Breast epithelium (tissue), 4 donors: ENCODE measurements around the gene IGSF6. TPM values are rescaled to one million over a fixed set of nuclear protein-coding genes. Genes with fewer than 3 reads are reported as not detected.
A peak's percentile ranks its signal among the peaks of the same experiment; 100 is the strongest.

Experiments
- DNase-seq, 2 donors: peaks; one replicate each; pipeline ENCODE4 v3.0.0-alpha.2; 2019; ENCODE audit warnings: low spot score in 2 of 2
- H3K27ac ChIP-seq, 2 donors: fragments of 200-600 bp; sonication (generic) in 1 of 2; one replicate each; pipeline ENCODE4 v1.5.1; 2016 to 2019; ENCODE audit warnings: mild to moderate bottlenecking in 1 of 2
- H3K27me3 ChIP-seq, 2 donors: fragments of 200-600 bp; sonication (generic) in 1 of 2; one replicate each; pipeline versions ENCODE4 v1.5.1 to v1.6.0; 2017 to 2019; ENCODE audit warnings: control low read depth in 1 of 2, mild to moderate bottlenecking in 1 of 2
- H3K36me3 ChIP-seq: fragments of 200-600 bp; one replicate; pipeline ENCODE4 v1.5.1; 2019
- H3K4me1 ChIP-seq, 2 donors: fragments of 200-600 bp; sonication (generic); one replicate each; pipeline ENCODE4 v1.5.1; 2016 to 2019; ENCODE audit warnings: control low read depth in 1 of 2
- H3K4me3 ChIP-seq, 3 donors: fragments of 200-600 bp; sonication (generic); 1 replicate in 2 of 3; 2 replicates in 1 of 3; pipeline ENCODE4 v1.5.1; 2016 to 2019; ENCODE audit warnings: mild to moderate bottlenecking in 3 of 3, moderate library complexity in 2 of 3
- H3K9me3 ChIP-seq, 2 donors: fragments of 200-600 bp; sonication (generic) in 1 of 2; one replicate each; pipeline ENCODE4 v1.5.1; 2016 to 2019; ENCODE audit warnings: control low read depth in 1 of 2
- POLR2A ChIP-seq: fragments of 450-650 bp; IDR thresholded peaks from one replicate; pipeline ENCODE4 v1.6.1; 2016; ENCODE audit warnings: antibody characterized with exemption, mild to moderate bottlenecking, moderate library complexity
- POLR2AphosphoS5 ChIP-seq, 3 donors: sonication (generic); formaldehyde crosslinking; IDR thresholded peaks; one replicate each; pipeline ENCODE4 v1.6.1; 2017; ENCODE audit warnings: antibody characterized with exemption in 3 of 3
- intact Hi-C: fragments of 100-400 bp; cut with DNase I; formaldehyde crosslinking; loops from one replicate; pipeline ENCODE4 v1.15.1; 2023; ENCODE audit warnings: low total_unique reads
- total RNA-seq, 3 donors: library from RNA; depleted of rRNA; stranded (reverse); fragments of >200 nt; gene quantifications; one replicate each; pipeline ENCODE4 v1.1.0, GENCODE V29; 2016
- TF ChIP-seq, protein P1 (sequence below), 3 donors: fragments of 450-650 bp; IDR thresholded peaks; one replicate each; pipeline ENCODE4 v1.5.1; 2016 to 2017; ENCODE audit warnings: antibody characterized with exemption in 3 of 3, mild to moderate bottlenecking in 3 of 3, moderate library complexity in 3 of 3

Gene IGSF6
- total RNA-seq, 3 donors from 2014 or later: 0.33 to 13.2 (median 6.7) TPM

- no peaks in the 10 kb centered on the region for H3K36me3 ChIP-seq
- intact Hi-C loops: no loop called here
- peak overlapping the region; percentile 95 to 96 for H3K27ac ChIP-seq
- peak overlapping the region; percentile 63 to 93 (median 81) for H3K4me3 ChIP-seq
- no peaks in the 10 kb centered on the region for H3K4me1 ChIP-seq
- no peaks in the 10 kb centered on the region for H3K27me3 ChIP-seq
- no peak for DNase-seq
- H3K9me3 ChIP-seq: no peaks in the 10 kb centered on the region
- TF ChIP-seq POLR2AphosphoS5 (IDR thresholded peaks at IDR 0.05) (no peak), POLR2A (no peak)
- TF ChIP-seq, protein P1, sequence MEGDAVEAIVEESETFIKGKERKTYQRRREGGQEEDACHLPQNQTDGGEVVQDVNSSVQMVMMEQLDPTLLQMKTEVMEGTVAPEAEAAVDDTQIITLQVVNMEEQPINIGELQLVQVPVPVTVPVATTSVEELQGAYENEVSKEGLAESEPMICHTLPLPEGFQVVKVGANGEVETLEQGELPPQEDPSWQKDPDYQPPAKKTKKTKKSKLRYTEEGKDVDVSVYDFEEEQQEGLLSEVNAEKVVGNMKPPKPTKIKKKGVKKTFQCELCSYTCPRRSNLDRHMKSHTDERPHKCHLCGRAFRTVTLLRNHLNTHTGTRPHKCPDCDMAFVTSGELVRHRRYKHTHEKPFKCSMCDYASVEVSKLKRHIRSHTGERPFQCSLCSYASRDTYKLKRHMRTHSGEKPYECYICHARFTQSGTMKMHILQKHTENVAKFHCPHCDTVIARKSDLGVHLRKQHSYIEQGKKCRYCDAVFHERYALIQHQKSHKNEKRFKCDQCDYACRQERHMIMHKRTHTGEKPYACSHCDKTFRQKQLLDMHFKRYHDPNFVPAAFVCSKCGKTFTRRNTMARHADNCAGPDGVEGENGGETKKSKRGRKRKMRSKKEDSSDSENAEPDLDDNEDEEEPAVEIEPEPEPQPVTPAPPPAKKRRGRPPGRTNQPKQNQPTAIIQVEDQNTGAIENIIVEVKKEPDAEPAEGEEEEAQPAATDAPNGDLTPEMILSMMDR (IDR thresholded peaks at IDR 0.05): no peak
Observed at GRCh38 chr16:21598701-21599121, 53.7 kb downstream of the IGSF6 start.

DNA sequence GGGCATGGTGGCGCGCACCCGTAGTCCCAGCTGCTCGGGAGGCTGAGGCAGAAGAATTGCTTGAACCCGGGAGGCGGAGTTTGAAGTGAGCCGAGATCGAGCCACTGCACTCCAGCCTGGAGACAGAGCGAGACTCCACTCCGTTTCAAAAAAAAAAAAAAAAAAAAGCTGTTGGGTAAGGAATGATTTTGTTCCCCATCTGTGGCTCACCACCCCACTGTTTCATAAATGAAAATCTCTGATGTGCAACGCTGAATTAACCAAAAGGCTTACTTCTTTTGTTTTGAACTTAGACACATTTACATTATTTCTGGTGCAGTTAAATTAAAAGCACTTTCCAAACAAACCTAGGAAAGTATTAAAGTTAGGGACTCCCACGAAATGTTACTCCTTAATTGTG, 54.2 kb downstream of the IGSF6 start:
- TF ChIP-seq POLR2A: no peak
- TF ChIP-seq POLR2AphosphoS5 (IDR thresholded peaks at IDR 0.05): no peak
- TF ChIP-seq, protein P1 (IDR thresholded peaks at IDR 0.05): no peak
- Histone ChIP-seq H3K27ac (peak overlapping the region; percentile 95 to 96), H3K4me1 (no peaks in the 10 kb centered on the region), H3K9me3 (no peaks in the 10 kb centered on the region), H3K27me3 (no peaks in the 10 kb centered on the region), H3K36me3 (no peaks in the 10 kb centered on the region), H3K4me3 (peak overlapping the region in 2 of 3 donors; percentile 81 to 93)
- intact Hi-C loops: no loop called here
- DNase-seq: no peak

DNA sequence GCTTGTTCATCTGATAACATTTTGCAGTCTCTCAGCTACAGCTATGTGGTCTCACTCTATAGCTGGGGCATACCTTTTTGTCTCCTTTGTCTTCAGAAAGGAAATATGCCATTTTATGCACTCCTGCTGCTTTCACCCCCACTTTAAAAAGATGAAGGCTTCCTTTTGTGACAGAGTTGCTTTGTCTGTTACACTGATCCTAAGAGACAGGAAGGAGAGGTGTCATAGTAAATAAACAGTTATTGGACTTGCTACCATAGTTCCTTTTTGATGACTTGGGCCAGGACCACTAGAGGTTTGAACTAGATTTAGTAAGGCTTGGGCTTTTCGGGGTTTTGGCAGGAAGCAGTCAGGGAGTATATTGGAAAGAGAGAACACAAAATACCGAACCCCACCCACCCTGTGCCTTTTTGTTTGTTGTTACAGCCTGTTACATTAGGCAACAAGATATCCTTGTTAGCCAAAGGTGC, 54.8 kb downstream of the IGSF6 start:
- Histone ChIP-seq H3K27me3 (no peaks in the 10 kb centered on the region), H3K4me1 (no peaks in the 10 kb centered on the region), H3K4me3 (no peak overlapping the region), H3K36me3 (no peaks in the 10 kb centered on the region), H3K27ac (no peak overlapping the region), H3K9me3 (no peaks in the 10 kb centered on the region)
- intact Hi-C loops: no loop called here
- TF ChIP-seq, protein P1 (IDR thresholded peaks at IDR 0.05): no peak
- TF ChIP-seq POLR2AphosphoS5 (IDR thresholded peaks at IDR 0.05): no peak
- no peak for TF ChIP-seq POLR2A
- DNase-seq: no peak

DNA sequence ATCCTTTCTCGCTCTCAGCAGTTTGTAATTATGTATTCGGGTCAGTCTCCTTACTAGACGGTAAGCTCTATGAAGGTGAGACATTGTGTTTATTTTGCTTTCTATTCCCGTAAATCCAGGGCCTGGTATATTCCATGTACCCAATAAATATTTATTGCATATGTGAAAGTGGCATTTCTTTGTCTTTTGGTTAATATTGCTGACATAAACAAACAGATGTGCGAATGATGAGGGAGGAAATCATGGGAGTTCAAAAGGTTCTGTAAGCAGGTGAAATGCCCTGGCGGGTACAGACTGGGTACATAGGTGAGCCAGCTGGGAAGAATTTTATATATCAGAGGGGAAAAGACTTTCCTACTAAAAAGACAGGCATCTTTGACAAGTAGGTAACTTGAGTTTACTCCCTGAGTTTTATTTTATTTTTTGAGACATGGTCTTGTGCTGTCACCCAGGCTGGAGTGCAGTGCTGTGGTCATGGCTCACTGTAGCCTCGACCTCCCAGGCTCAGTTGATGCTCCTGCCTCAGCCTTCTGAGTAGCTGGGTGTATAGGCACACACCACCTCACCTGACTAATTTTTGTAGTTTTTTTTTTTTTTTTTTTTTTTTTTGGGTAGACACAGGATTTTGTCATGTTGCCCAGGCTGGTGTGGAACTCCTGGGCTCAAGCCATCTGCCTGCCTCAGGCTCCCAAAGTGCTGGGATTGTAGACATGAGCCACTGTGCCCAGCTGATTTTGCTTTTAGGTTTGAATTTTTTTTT, 58.7 kb downstream of the IGSF6 start:
- Histone ChIP-seq H3K4me1 (no peaks in the 10 kb centered on the region), H3K27ac (no peak overlapping the region), H3K27me3 (no peaks in the 10 kb centered on the region), H3K4me3 (no peak overlapping the region), H3K36me3 (no peaks in the 10 kb centered on the region), H3K9me3 (no peaks in the 10 kb centered on the region)
- intact Hi-C loops: no loop called here
- no peak for TF ChIP-seq POLR2A
- TF ChIP-seq POLR2AphosphoS5 (IDR thresholded peaks at IDR 0.05): no peak
- TF ChIP-seq, protein P1 (IDR thresholded peaks at IDR 0.05): no peak
- DNase-seq: no peak

- Histone ChIP-seq H3K27ac (no peak overlapping the region), H3K4me1 (no peaks in the 10 kb centered on the region), H3K4me3 (no peak overlapping the region), H3K27me3 (no peaks in the 10 kb centered on the region), H3K9me3 (no peaks in the 10 kb centered on the region), H3K36me3 (no peaks in the 10 kb centered on the region)
- intact Hi-C loops: no loop called here
- no peak for TF ChIP-seq POLR2A
- TF ChIP-seq, protein P1 (IDR thresholded peaks at IDR 0.05): no peak
- TF ChIP-seq POLR2AphosphoS5 (IDR thresholded peaks at IDR 0.05): no peak
- no peak for DNase-seq
Observed at GRCh38 chr16:21592191-21592590, 60.2 kb downstream of the IGSF6 start.
